GM21367 (cell line): ENCODE measurements around the gene P4HA1.
"Not testable (repeated sequence)": the region's sequence is repeated elsewhere in the genome, so short reads cannot be mapped to it uniquely, and the experiment has no call there.

Experiments
- ATAC-seq: cut with Tn5 transposase; IDR thresholded peaks from one replicate; pipeline ENCODE4 v1.9.1; 2021; ENCODE audit not compliant: unreplicated experiment

Gene P4HA1

GRCh38 chr10:73043766-73044377 is 52.8 kb downstream of the P4HA1 start:
- ATAC-seq: no peak

- no peak for ATAC-seq
Observed at GRCh38 chr10:73043319-73043718, 53.3 kb downstream of the P4HA1 start.

DNA sequence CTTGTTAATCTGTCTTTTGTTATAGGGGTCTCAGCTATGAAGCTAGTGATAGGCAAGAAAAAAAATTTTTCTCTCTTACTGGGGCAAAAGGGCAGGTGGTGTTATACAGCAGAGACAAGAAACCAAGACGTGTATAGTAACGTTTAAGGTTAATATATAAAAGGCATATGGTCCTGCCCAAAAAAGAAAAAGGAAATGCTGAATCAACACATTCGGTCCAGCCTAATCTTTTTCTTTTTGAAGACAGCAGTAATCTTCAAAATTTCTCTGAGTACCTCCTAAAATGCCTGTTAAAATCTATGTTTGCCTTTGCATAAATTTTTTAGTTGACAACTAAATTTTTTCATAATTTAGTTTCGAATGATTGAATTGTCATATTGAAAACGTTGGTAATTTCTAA is 54.5 kb downstream of the P4HA1 start:
- ATAC-seq: no peak

- no peak for ATAC-seq
Observed at GRCh38 chr10:73039635-73040034, 57.0 kb downstream of the P4HA1 start.

DNA sequence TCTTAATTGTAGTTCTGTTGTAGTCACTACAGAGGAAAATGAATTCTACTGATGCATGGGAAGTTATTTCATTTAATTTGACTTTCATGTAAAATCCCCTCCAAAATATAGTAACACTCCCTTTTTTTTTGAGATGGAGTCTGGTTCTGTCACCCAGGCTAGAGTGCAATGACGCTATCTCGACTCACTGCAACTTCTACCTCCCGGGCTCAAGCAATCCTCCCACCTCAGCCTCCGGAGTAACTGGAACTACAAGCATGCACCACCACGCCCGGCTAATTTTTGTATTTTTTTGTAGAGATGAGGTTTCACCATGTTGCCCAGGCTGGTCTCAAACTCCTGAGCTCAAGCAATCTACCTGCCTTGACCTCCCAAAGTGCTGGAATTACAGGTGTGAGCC is 60.4 kb downstream of the P4HA1 start:
- ATAC-seq: not testable (repeated sequence)

DNA sequence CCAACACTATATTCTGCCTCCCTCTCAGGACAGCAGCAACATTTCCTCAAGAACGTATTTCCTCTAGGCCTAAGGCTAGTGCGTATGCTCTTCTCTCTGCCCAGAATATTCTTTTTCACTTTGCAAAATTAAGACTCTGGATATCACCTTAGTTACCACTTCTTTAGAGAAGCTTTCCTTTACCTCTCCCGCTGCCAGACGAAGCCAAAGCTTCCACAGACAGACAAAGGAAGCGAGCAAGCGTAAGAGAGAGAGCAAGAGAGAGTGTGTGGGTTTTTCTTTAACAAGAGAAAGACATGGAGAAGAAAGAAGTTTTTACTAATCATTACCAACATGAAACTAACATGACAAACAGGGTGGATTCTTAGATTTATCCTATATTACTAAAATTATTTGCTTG is 64.1 kb downstream of the P4HA1 start:
- ATAC-seq: no peak

GRCh38 chr10:73026623-73027022 is 70.0 kb downstream of the P4HA1 start:
- ATAC-seq: not testable (repeated sequence)

DNA sequence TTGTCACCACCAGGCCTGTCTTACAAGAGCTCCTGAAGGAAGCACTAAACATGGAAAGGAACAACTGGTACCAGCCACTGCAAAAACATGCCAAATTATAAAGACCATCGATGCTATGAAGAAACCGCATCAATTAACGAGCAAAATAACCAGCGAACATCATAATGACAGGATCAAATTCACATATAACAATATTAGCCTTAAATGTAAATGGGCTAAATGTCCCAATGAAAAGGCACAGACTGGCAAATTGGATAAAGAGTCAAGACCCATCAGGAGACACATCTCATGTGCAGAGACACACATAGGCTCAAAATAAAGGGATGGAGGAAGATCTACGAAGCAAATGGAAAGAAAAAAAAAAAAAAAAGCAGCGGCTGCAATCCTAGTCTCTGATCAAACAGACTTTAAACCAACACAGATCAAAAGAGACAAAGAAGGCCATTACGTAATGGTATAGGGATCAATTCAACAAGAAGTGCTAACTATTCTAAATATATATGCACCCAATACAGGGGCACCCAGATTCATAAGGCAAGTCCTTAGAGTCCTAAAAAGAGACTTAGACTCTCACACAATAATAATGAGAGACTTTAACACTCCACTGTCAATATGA is 73.1 kb downstream of the P4HA1 start:
- ATAC-seq: not testable (repeated sequence)

GRCh38 chr10:73022961-73023360 is 73.7 kb downstream of the P4HA1 start:
- not testable (repeated sequence) for ATAC-seq

- ATAC-seq: not testable (repeated sequence)
Observed at GRCh38 chr10:73021538-73022164, 75.0 kb downstream of the P4HA1 start.

- ATAC-seq: no peak
Observed at GRCh38 chr10:73021050-73021449, 75.6 kb downstream of the P4HA1 start.

DNA sequence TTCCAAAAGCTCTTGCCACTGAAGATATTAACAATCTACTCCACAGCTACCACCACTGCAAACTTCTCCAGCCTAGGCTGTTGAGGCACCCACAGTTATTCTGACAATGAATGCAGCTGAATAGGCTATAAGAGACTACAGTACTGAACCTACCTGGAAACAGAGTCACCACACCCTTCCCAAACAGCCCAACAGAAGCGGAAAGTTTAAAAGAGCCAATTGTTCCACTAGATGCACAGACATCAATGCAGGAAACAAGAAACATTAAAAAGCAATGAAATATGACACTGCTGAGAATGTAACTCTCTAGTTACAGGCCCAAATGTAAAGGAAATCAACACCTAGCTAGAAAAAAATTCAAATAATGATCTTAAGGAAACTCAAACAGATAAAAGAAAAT is 77.6 kb downstream of the P4HA1 start:
- no peak for ATAC-seq

- no peak for ATAC-seq
Observed at GRCh38 chr10:73018632-73019031, 78.0 kb downstream of the P4HA1 start.

GRCh38 chr10:73017955-73018480 is 78.6 kb downstream of the P4HA1 start:
- no peak for ATAC-seq

DNA sequence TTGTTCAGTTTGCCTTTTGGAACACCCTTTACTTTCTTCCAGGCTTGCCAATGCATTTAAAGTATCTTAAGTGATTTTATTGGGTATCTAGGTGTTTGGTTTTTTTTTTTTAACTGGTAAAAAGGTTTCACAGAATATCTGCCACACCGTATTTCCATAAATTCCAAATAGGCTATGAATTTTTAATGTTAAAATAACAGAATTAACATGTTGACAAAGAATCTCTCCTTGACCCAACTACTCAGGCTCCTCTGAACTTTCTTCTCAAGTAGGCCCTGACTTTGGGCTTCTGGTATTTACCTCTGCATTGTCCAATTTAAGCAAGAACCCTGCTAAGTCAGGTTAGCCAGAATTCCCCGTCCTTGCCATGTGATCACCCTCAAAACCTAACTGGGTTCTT is 80.9 kb downstream of the P4HA1 start:
- no peak for ATAC-seq

DNA sequence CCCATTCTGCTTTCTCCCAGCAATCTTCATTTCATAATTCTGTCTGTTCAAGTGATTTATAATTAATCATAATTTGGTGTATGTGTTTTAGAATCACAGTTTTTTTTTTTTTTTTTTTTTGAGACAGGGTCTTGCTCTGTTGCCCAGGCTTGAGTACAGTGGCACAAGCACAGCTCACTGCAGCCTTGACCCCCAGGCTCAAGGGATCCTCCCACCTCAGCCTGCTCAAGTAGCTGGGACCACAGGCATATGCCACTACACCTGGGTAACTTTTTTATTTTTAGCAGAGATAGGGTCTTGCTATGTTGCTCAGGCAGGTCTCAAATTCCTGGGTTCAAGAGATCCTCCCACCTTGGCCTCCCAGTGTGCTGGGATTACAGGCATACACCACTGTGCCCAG is 92.8 kb downstream of the P4HA1 start:
- no peak for ATAC-seq

GRCh38 chr10:73000973-73001372 is 95.7 kb downstream of the P4HA1 start:
- no peak for ATAC-seq

DNA sequence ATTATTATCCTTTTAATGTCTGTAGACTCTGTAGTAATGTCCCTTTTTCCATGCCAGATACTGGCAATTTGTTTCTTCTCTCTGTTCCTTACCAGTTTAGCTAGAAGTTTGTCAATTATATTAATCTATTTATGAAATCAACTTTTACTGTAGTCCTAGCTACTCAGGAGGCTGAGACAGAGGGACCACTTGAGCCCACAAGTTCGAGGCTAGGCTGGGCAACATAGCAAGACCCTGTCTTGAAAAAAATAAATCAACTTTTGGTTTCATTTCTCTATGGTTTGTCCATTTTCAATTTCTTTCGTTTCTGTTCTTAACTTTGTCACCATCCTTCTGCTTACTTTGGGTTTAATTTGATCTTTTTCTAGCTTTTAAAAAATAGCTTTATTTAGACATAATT is 99.6 kb downstream of the P4HA1 start:
- ATAC-seq: no peak

GRCh38 chr10:72995459-72995858 is 101.2 kb downstream of the P4HA1 start:
- not testable (repeated sequence) for ATAC-seq

DNA sequence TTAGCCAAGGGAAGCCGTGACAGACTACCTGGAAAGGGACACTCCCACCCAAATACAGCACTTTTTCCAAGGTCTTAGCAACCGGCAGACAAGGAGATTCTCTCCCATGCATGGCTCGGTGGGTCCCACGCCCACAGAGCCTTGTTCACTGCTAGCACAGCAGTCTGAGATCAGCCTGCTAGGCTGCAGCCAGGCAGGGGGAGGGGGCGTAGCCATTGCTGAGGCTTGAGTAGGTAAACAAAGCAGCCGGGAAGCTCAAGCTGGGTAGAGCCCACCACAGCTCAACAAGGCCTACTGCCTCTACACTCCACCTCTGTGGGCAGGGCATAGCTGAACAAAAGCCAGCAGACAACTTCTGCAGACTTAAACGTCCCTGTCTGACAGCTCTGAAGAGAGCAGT is 106.9 kb downstream of the P4HA1 start:
- not testable (repeated sequence) for ATAC-seq

DNA sequence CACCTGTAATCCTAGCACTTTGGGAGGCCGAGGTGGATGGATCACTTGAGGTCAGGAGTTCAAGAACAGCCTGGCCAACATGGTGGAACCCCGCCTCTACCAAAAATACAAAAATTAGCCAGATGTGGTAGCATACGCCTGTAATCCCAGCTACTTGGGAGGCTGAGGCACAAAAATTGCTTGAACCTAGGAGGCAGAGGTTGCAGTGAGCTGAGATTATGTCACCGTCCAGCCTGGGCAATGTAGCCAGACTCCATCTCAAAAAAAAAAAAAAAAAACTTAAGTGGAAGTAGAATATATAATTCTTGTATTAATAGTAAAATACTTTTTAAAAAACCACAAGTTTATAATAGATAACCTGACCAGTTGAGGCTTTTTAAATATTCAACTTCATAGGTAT is 112.0 kb downstream of the P4HA1 start:
- not testable (repeated sequence) for ATAC-seq

DNA sequence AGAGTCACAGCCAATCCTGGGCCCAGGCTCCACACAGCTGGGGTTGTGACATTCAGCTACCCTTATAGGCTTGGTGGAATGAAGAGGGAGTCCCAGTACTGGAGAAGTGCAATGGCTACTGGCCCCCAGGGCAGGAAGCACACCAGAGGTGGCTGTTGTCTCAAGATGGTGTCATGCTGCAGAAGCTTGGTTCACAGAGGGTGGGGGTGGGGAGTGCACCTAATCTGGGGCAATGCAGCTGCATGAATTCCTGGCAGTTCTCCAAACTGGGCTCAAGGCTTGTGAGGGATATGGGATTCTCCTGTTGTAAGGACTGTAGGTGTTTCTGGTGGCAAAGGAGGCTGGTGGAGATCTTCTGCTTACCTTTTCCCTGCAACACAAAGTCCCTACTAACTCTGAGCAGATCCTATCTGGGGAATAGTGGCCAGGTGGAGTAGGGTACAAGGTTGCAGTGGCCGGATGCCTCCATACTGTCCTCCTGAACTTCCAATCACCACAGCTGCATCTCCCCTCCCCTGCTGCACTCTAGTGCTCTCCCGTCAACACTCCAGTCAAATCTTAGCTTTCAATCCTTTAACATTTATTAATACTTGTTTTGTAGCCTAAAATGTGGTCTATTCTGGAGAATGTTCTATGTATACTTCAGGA is 114.7 kb downstream of the P4HA1 start:
- ATAC-seq: no peak
